ENCODE results near the gene GALNT6. TPM values are rescaled to one million over a fixed set of nuclear protein-coding genes. Genes with fewer than 3 reads are reported as not detected.

The GALNT6 gene
- total RNA-seq, 4 donors from 2014 or later: 1.3 to 16.4 (median 4.7) TPM

DNA sequence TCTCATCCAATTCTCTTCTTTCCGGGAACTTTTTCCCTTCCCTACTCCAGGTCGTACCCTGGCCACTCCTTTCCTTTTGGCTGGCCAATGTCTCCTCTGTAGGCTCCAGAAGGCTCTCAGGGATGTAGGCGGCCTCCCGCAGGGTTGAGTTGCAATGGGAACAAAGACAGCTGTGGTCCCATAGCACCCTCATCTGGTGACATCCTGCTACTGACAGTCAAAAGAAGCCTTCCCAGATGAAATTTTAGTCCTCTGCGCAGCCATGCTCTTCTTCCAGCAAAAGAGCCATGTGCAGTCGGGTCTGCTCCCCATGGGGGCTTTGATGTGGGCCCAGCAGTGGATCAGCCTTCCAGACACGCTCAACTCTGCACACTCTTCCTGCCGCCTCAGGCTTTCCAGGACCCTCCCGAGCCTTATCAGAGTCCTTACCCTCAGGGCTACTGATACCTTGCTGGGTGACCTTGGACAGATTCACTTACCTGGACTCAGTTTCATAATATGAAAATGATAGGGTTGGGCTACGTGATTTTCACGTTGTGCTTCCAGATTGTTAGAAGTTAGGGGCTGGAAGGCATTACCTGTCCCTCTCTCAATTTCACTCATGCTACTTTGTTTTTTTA is 39.2 kb downstream of the GALNT6 start:
- WGBS, 2 donors: 44 to 51% methylated on average over 11 of the region's 11 CpGs
- no peak for TF ChIP-seq POLR2A (IDR thresholded peaks at IDR 0.05)
- TF ChIP-seq, protein P1, sequence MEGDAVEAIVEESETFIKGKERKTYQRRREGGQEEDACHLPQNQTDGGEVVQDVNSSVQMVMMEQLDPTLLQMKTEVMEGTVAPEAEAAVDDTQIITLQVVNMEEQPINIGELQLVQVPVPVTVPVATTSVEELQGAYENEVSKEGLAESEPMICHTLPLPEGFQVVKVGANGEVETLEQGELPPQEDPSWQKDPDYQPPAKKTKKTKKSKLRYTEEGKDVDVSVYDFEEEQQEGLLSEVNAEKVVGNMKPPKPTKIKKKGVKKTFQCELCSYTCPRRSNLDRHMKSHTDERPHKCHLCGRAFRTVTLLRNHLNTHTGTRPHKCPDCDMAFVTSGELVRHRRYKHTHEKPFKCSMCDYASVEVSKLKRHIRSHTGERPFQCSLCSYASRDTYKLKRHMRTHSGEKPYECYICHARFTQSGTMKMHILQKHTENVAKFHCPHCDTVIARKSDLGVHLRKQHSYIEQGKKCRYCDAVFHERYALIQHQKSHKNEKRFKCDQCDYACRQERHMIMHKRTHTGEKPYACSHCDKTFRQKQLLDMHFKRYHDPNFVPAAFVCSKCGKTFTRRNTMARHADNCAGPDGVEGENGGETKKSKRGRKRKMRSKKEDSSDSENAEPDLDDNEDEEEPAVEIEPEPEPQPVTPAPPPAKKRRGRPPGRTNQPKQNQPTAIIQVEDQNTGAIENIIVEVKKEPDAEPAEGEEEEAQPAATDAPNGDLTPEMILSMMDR (IDR thresholded peaks at IDR 0.05): no peak

DNA sequence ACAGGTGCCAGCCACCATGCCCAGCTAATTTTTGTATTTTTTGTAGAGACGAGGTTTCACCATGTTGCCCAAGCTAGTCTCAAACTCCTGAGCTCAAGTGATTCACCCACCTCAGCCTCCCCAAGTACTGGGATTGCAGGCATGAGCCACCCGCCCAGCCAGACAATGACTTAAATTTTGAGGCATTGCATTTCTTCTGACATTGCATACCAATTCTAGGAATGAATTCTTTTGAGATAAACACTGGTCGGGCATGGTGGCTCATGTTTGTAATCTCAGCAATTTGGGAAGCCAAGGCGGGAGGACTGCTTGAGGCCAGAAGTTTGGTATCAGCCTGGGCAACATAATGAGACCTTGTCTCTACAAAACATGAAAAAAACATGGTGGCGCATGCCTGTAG is 42.2 kb downstream of the GALNT6 start:
- TF ChIP-seq POLR2A (IDR thresholded peaks at IDR 0.05): no peak
- TF ChIP-seq, protein P1 (IDR thresholded peaks at IDR 0.05): no peak
- intact Hi-C loops (cut with DNase I; ENCODE audit: low total_unique reads): no loop called here
- 71 to 77% methylated on average over 5 of the region's 5 CpGs for WGBS, 2 donors
- no peak for DNase-seq (ENCODE audit: low spot score in 2 of 2)
- no peak overlapping the region for H3K4me3 ChIP-seq (ENCODE audit: low read depth, poor library complexity, severe bottlenecking)

More for the DNA sequence above, 39.2 kb downstream of the GALNT6 start:
- H3K4me3 ChIP-seq (ENCODE audit: low read depth, poor library complexity, severe bottlenecking): no peak overlapping the region
- DNase-seq (ENCODE audit: low spot score in 2 of 2): no peak
- intact Hi-C loops (cut with DNase I; ENCODE audit: low total_unique reads): no loop called here

DNA sequence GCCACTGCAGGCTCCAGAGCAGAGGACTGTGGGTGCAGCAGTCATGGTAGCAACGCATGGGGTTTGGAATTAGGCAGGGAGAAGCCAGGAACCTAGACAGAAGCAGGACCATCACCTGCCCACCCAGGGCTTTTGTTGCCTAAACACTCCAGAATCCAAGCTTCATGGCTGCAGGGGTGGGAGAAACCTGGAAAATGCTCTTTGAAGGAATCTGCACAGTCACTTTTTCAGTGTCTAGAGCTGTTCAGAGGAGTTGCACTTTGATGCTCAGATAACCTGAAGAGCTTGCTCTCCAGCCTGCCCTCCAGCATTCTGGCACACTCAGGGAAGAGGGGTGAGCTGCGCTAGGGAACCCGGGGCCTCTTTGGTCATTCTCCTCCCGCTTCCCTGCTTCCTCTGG is 43.1 kb downstream of the GALNT6 start:
- 86 to 89% methylated on average over 4 of the region's 4 CpGs for WGBS, 2 donors
- no peak for DNase-seq (ENCODE audit: low spot score in 2 of 2)
- intact Hi-C loops (cut with DNase I; ENCODE audit: low total_unique reads): no loop called here
- no peak for TF ChIP-seq POLR2A (IDR thresholded peaks at IDR 0.05)
- TF ChIP-seq, protein P1 (IDR thresholded peaks at IDR 0.05): no peak
- no peak overlapping the region for H3K4me3 ChIP-seq (ENCODE audit: low read depth, poor library complexity, severe bottlenecking)

DNA sequence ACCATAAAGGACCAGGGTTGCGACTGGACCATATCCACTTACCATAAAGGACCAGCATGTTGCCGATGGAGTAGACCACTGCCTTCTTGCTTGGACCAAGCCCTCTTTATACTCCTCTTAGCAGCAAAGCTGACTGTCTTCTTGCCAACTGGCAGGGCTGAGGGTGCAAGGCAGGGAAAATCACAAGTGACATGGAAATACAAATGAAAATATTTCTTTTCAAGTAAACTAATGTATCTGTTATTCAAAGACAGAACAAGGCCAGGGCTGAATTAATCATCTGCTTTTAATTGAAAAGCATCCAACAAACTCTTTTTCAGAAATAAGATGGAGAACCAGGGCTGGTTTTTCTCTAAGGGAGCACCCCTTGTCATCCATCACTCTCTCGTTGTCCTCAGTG is 44.6 kb downstream of the GALNT6 start, which contains the start of gene CELA1:
TSS of gene CELA1 (minus strand) at position 99 of the 400 bp plus-strand sequence. CDS start at position 58, 41 bp downstream.
- H3K4me3 ChIP-seq (ENCODE audit: low read depth, poor library complexity, severe bottlenecking): no peak within 1 kb of the TSS
- 71 to 87% methylated on average over 3 of the region's 3 CpGs for WGBS, 2 donors
- DNase-seq (ENCODE audit: low spot score in 2 of 2): no peak
- intact Hi-C loops (cut with DNase I; ENCODE audit: low total_unique reads): no loop called here
- TF ChIP-seq, protein P1 (IDR thresholded peaks at IDR 0.05): no peak
- TF ChIP-seq POLR2A (IDR thresholded peaks at IDR 0.05): no peak

DNA sequence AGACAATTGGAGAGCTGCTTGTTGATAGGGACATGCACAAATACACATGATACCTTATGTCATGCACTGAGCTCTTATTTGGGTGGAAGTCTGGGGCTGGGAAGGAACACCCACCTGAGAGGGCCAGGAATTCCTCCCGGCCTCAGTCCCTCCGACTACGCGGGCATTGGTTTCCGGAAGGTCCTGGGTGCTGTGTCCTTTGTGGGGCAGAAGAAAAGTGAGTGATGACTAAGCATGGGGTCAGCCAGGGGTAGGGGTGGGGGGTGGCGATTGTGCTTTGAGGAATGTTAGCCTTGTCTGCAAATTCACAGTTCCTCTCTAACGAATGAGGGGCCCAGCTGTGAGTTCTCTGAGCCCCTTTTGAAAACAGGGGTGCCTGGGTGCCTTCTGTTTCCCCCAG is 45.5 kb downstream of the GALNT6 start:
- DNase-seq (ENCODE audit: low spot score in 2 of 2): no peak
- intact Hi-C loops (cut with DNase I; ENCODE audit: low total_unique reads): no loop called here
- WGBS, 2 donors: 80 to 82% methylated on average over 7 of the region's 7 CpGs
- TF ChIP-seq, protein P1 (IDR thresholded peaks at IDR 0.05): no peak
- TF ChIP-seq POLR2A (IDR thresholded peaks at IDR 0.05): no peak
- H3K4me3 ChIP-seq (ENCODE audit: low read depth, poor library complexity, severe bottlenecking): no peak overlapping the region

DNA sequence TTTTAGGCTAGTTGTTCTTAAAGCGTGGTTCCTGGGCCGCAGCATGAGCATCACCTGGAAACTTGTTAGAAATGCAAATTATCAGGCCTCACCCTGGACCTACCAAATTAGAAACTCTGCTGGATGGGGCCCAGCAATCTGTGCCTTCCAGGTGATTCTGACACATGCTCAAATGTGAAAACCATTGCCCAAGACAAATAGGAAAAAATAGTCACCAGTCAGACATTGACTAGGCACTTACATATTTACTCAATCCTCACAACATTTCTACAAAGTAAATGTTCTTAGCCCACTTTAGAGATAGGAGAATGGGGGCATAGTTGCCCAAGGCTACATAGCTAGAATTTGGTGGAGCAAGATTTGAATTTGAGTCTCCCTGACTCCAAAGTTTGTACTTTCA is 48.0 kb downstream of the GALNT6 start:
- no peak overlapping the region for H3K4me3 ChIP-seq (ENCODE audit: low read depth, poor library complexity, severe bottlenecking)
- intact Hi-C loops (cut with DNase I; ENCODE audit: low total_unique reads): loop anchor here (5.0 kb wide), 1 partner anchor 76 kb away; no protein-coding TSS in a partner anchor
- no peak for TF ChIP-seq POLR2A (IDR thresholded peaks at IDR 0.05)
- TF ChIP-seq, protein P1 (IDR thresholded peaks at IDR 0.05): no peak
- no peak for DNase-seq (ENCODE audit: low spot score in 2 of 2)
- whole genome bisulfite sequencing, 2 donors: 52 to 63% methylated on average over 2 of the region's 2 CpGs

Measured in lower leg skin (tissue), 4 donors.